ENCODE results near the gene CCDC81. TPM values are rescaled to one million over a fixed set of nuclear protein-coding genes. Genes with fewer than 3 reads are reported as not detected.

The CCDC81 gene
- total RNA-seq, 2 experiments from 2014 or later, result 0.27 to 0.47 TPM

DNA sequence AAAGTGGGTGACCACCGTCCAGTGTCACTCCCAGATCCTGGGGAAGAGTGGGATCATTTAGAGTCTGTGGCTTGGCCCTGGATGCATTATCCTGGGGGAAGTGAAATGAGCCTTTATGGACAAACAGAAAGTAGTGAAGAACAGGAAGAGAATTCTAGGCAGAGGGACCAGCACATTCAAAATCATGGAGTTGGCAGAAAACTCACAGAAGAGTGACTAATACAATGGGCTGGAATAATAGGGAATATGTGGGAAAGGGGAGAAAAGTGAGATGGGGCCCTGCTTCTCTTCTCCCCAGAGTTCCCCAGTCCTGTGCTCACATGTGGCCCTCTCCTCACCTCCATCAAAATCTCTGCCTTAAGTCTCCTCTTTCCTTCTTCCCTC is 84.3 kb downstream of the CCDC81 start:
- Histone ChIP-seq H3K9me3 (ENCODE audit: control insufficient read depth in 1 of 2, insufficient read depth in 1 of 2, low read length in 2 of 2) (no peaks in the 10 kb centered on the region), H3K4me3 (ENCODE audit: low read length) (no peak overlapping the region), H3K4me1 (ENCODE audit: insufficient read depth, low read length) (no peaks in the 10 kb centered on the region), H3K27me3 (ENCODE audit: control insufficient read depth in 1 of 2, insufficient read depth in 2 of 2, low read length in 2 of 2) (no peaks in the 10 kb centered on the region), H3K36me3 (ENCODE audit: insufficient read depth, low read length) (no peaks in the 10 kb centered on the region), H3K27ac (ENCODE audit: low read depth in 1 of 2, low read length in 2 of 2) (no peak overlapping the region)
- H3K36me3 Mint-ChIP-seq (ENCODE audit: low read depth), result no peaks in the 10 kb centered on the region
- intact Hi-C loops (cut with DNase I, micrococcal nuclease), result loop anchor here in 1 of 2 experiments (5.0 to 10.0 kb wide), 4 partner anchors 148 to 864 kb away; no protein-coding TSS in a partner anchor
- no peak for ATAC-seq (ENCODE audit: poor library complexity)
- H3K4me1 Mint-ChIP-seq (ENCODE audit: low read depth), result no peaks in the 10 kb centered on the region
- no peak overlapping the region for H3K4me3 Mint-ChIP-seq
- no peaks in the 10 kb centered on the region for H3K9me3 Mint-ChIP-seq
- no peak for DNase-seq
- H3K27me3 Mint-ChIP-seq, result no peaks in the 10 kb centered on the region
- CTCF ChIA-PET, result no interaction called here
- POLR2A ChIA-PET, result no interaction called here
- TF ChIP-seq, protein P1, sequence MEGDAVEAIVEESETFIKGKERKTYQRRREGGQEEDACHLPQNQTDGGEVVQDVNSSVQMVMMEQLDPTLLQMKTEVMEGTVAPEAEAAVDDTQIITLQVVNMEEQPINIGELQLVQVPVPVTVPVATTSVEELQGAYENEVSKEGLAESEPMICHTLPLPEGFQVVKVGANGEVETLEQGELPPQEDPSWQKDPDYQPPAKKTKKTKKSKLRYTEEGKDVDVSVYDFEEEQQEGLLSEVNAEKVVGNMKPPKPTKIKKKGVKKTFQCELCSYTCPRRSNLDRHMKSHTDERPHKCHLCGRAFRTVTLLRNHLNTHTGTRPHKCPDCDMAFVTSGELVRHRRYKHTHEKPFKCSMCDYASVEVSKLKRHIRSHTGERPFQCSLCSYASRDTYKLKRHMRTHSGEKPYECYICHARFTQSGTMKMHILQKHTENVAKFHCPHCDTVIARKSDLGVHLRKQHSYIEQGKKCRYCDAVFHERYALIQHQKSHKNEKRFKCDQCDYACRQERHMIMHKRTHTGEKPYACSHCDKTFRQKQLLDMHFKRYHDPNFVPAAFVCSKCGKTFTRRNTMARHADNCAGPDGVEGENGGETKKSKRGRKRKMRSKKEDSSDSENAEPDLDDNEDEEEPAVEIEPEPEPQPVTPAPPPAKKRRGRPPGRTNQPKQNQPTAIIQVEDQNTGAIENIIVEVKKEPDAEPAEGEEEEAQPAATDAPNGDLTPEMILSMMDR (IDR thresholded peaks at IDR 0.05), result no peak
- H3K27ac Mint-ChIP-seq, result no peak overlapping the region

DNA sequence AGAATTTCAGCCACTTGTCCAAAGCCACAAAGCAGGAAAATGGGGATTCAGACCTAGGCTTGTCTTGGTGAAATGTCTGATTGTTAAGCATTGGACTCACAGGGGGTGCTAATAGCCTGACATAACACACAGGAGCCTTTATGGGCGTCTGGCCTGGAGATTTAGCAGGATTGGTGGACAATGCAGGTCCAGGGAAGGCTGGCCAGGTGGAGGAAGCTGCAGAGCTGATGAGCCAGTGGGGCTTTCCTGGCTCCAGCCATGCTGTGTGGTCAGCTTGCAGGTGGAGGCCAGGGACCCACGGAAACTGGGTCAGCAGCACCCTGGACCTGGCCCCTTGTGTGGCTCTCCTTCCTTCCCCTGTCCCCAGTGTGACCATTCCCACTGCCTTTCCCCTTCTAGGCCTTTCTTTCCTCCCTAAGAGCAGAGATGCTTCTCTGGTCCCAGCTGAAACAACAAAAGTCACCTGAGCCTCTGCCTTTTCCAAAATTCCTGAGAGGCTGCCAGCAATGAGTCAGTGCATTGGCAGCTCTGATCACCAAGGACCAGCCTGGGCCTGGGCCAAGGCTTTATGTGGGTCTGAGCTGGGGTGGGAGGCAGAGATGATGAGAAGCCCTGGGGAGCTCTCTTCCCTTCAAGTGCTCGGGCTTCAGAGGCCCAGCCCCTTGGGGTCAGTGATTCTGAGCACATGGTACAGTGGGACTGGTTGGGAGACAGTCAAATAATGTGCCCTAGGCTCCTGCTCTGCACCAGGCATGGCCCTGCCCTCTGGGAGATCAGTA is 85.2 kb downstream of the CCDC81 start:
- DNase-seq (no peak), ATAC-seq (ENCODE audit: poor library complexity) (no peak)
- ChIA-PET CTCF (no interaction called here), POLR2A (no interaction called here)
- Mint-ChIP-seq H3K27me3 (no peaks in the 10 kb centered on the region), H3K4me1 (ENCODE audit: low read depth) (no peaks in the 10 kb centered on the region), H3K27ac (no peak overlapping the region), H3K36me3 (ENCODE audit: low read depth) (no peaks in the 10 kb centered on the region), H3K4me3 (no peak overlapping the region), H3K9me3 (no peaks in the 10 kb centered on the region)
- Histone ChIP-seq H3K4me3 (ENCODE audit: low read length) (no peak overlapping the region), H3K36me3 (ENCODE audit: insufficient read depth, low read length) (no peaks in the 10 kb centered on the region), H3K9me3 (ENCODE audit: control insufficient read depth in 1 of 2, insufficient read depth in 1 of 2, low read length in 2 of 2) (no peaks in the 10 kb centered on the region), H3K27ac (ENCODE audit: low read depth in 1 of 2, low read length in 2 of 2) (no peak overlapping the region), H3K4me1 (ENCODE audit: insufficient read depth, low read length) (no peaks in the 10 kb centered on the region), H3K27me3 (ENCODE audit: control insufficient read depth in 1 of 2, insufficient read depth in 2 of 2, low read length in 2 of 2) (no peaks in the 10 kb centered on the region)
- intact Hi-C loops (cut with DNase I, micrococcal nuclease), result loop anchor here in 1 of 2 experiments (5.0 to 10.0 kb wide), 4 partner anchors 147 to 865 kb away; no protein-coding TSS in a partner anchor
- TF ChIP-seq, protein P1 (IDR thresholded peaks at IDR 0.05), result no peak

DNA sequence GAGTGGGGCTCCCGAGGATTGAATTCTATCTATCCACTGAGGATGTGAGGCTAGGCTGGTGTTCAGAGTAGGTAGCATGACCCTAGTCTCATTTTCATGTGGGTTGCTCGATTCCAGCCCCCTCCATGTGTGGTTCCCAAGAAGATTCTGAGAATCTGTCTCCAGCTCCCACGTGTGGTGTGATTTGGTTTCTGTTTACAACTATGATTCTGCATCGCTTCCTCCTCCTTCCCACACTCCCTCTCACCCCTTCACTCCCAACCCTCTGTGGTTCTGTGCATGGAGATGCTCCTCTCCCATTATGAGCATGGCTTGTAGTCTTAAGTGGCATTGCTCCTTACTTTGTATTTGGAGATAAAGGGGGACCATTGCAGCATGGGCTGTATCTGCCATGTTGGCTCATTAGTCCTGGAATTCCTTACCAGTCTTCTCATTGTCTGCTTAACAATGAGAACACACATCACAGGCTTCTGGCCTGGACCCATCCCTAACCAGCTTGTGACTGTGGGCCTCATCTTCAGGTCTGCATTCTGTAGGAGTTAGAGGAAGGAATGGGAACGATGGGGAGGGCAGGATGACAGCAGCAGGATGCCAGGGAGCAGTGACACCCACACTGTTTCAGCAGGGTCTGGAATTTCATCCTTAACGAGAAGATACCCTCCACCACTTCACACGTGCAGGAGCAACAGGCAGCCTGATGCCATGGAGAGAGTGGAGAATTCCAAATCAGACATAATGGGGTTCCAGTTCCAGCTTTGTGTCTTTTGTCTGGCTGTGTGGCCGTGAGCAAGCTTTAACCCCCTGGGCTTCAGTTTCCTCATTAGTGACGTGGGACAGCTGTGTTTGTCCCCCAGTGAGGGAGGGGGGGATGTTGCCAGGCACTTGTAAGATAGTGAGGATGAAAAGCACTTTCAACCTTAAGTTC is 86.0 kb downstream of the CCDC81 start:
- CTCF ChIA-PET, result no interaction called here
- no peaks in the 10 kb centered on the region for H3K4me1 Mint-ChIP-seq (ENCODE audit: low read depth)

More for the DNA sequence above, 86.0 kb downstream of the CCDC81 start:
- Mint-ChIP-seq H3K27ac (no peak overlapping the region), H3K4me3 (no peak overlapping the region), H3K36me3 (ENCODE audit: low read depth) (no peaks in the 10 kb centered on the region), H3K9me3 (no peaks in the 10 kb centered on the region), H3K27me3 (no peaks in the 10 kb centered on the region)
- Histone ChIP-seq H3K4me3 (ENCODE audit: low read length) (no peak overlapping the region), H3K36me3 (ENCODE audit: insufficient read depth, low read length) (no peaks in the 10 kb centered on the region), H3K27me3 (ENCODE audit: control insufficient read depth in 1 of 2, insufficient read depth in 2 of 2, low read length in 2 of 2) (no peaks in the 10 kb centered on the region), H3K4me1 (ENCODE audit: insufficient read depth, low read length) (no peaks in the 10 kb centered on the region), H3K27ac (ENCODE audit: low read depth in 1 of 2, low read length in 2 of 2) (no peak overlapping the region), H3K9me3 (ENCODE audit: control insufficient read depth in 1 of 2, insufficient read depth in 1 of 2, low read length in 2 of 2) (no peaks in the 10 kb centered on the region)
- intact Hi-C loops (cut with DNase I, micrococcal nuclease), result no loop called here
- ATAC-seq (ENCODE audit: poor library complexity) (no peak), DNase-seq (no peak)
- POLR2A ChIA-PET, result no interaction called here
- TF ChIP-seq, protein P1 (IDR thresholded peaks at IDR 0.05), result no peak
